Esophagus squamous epithelium (tissue), 4 donors: ENCODE data around the gene MRPL43.
"Not testable (repeated sequence)": the region's sequence is repeated elsewhere in the genome, so short reads cannot be mapped to it uniquely, and the experiment has no call there.

Experiments
- CTCF ChIP-seq, 6 experiments: fragments of 450-650 bp in 4 of 6; fragments of 200-600 bp in 2 of 6; sonication (generic) in 2 of 6; IDR thresholded peaks; one replicate each; pipeline ENCODE4 v1.5.1; 2016 to 2019; ENCODE audit warnings: antibody characterized with exemption in 6 of 6, mild to moderate bottlenecking in 4 of 6, moderate library complexity in 4 of 6
- POLR2A ChIP-seq, 4 donors: fragments of 450-650 bp; IDR thresholded peaks; one replicate each; pipeline ENCODE4 v1.6.1; 2017; ENCODE audit warnings: antibody characterized with exemption in 4 of 4, mild to moderate bottlenecking in 4 of 4, moderate library complexity in 3 of 4

- not testable (repeated sequence) for TF ChIP-seq POLR2A, CTCF (IDR thresholded peaks at IDR 0.05)
These were observed 47.1 kb upstream of the MRPL43 start for GRCh38 chr10:101034404-101034803.
